Activated CD4-positive, alpha-beta T cell treated with anti-CD3 and anti-CD28 coated beads, Interleukin-2, Interleukin-4, amounts not matched to agents 100 ng/mL and 50 ng/mL, durations not matched to agents 16 hours and 8 hours (primary cell): Measurements from ENCODE around the gene CYRIA.

ENCODE experiments used
- DNase-seq: peaks from one replicate; pipeline ENCODE4 v3.0.0-alpha.2; 2020; ENCODE audit warnings: low spot score

The CYRIA gene

GRCh38 chr2:16629044-16629443, 36.6 kb downstream of the CYRIA start:
- no peak for DNase-seq

DNA sequence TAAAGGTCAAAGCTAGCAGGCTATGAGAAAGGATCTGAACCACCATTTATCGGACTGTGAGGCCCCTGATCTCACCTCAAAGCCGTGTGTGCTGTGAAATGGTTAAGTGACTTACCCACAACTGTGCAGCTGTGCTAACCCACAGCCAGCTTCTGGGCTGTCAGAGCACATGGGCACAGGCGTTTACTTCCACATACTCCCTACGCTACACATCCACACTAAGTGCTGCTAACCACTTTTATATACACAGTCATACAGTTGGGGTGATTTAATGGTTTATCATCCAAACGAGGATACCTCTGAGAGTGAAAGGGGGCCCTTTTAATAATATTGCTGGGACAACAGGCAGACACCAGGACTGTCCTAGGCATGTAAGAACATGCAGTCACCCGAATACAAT, 37.3 kb downstream of the CYRIA start:
- no peak for DNase-seq

- DNase-seq, result no peak
Measured at GRCh38 chr2:16626997-16627605, 38.5 kb downstream of the CYRIA start.

GRCh38 chr2:16626497-16626896, 39.1 kb downstream of the CYRIA start:
- DNase-seq, result no peak

- no peak for DNase-seq
Measured at GRCh38 chr2:16625759-16626158, 39.9 kb downstream of the CYRIA start.

DNA sequence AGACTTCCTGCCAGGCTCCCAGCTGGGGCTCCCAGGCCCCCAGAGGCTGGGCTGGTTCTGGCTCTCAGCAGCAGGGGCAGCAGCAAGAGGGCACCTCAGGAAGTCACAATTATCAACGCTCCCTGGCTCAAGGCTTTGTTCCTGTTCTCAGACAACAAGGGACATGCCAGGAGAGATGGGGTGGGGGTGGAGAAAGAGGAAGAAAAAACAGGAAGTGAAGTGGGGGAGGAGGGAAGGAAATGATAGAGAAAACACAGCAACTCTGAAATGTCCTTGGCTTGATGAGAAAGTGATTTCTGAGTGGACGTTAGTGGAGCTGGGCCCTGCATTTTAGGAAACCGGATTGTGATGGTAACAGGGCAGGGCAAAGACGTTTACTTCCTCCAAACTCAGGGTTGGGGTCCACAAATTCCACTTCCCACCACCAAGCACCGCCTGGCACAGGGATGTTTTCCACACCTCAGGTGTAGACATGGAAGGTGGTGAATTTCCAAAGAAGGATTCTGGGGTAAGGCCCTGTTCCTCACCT, 40.4 kb downstream of the CYRIA start:
- DNase-seq, result no peak

- DNase-seq, result no peak
Measured at GRCh38 chr2:16624436-16624780, 41.2 kb downstream of the CYRIA start.

DNA sequence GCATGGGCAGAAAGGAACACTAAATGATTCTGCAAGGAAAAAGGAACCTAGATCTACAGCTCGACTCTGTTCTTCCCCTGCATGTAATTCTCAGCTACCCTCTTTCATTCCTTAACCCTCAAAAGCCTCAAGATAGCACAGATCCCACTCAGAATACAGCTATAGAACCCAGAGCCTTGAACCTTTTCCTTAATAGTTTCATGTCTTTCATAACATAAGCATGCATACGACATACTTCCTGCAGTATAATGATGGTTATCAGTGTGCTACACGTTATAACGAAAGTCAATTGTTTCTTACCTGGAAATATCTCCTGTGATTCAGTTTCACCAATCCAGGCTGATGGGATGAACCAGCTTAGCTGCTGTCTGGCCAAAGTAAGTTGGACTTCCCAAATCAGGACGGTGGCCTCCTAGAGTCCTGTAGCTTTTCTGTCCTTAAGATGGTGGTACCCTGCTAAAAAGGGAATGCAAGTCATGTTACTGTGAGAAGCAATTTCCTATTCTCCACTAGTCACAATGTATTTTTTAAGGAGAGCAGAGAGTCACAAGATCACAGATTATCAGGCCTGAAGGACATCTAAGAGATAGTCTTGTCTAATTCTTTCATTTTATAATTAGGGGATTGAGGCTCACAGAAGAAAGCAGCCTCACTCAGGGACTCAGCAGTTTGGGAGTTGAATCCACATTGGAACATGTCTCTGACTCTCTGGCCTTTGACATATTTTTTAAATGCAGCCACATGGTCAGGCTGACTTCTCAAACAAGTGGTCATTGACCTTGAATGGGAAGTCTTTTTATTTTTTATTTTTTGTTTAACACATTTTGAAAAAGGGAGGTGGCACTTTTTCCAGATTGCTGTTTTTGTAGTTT, 41.8 kb downstream of the CYRIA start:
- DNase-seq, result peak; percentile 5

DNA sequence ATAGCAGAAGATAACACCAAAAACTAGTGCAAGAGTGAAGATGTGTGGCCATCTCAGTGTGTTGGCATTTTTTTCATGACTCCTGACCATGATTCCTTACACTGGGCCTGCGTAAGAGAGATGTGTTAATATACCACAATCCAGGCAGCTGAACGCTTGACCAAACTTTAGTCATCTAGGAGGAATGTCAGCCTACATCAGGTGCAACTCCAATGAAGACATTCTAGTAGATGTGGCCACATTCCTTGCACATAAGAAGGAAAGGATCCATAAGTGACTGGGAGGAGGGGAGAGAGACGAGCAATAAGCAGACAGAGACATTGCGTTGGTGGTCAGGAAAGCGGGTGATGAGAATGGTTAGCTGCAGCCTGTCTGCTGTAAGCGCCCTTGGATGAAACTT, 42.6 kb downstream of the CYRIA start:
- DNase-seq, result no peak

DNA sequence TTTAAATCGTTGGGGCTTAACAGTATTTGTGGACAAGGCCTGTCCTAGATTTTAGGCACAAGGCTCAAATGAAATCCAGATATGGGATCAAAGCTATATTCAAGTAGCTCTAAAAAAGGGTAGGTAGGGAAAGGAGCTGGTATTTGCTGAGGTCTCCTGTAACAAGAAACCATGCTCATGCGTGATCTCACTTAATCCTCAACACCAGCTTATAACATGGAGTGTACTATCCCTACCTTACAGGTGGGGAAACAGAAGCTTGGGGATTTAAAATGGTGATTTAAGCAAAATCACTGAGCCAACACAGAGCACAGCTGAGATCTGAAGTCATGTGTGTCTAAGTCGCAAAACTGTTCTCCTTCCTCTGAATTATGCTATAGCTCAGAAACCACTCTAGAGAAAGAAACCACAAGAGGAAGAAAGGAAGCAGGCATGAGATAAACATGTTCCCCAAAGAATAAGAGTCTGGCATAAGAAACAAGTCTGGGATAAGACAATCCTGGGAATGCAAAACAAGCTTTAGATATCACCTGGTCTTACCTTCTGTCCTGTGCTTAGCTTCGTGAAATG, 43.1 kb downstream of the CYRIA start:
- DNase-seq, result no peak

DNA sequence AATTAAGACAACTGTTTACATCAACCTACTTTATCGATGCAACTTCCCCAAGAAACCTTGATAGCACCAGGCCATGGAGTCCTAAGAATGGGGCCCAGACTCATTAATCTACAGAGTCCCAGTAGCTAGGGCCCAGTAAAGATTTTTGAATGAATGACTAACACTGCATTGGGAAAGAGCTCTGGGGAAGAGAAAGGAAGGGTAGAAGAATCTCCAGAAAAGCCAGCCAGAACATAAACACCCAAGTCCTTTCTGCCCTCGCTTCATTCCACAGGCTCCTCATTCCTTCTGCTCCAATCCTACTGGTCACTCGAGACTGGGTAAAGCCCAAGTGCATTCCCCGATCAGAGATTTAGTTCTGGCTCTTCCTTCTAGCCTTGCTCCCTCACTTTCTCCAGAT, 44.3 kb downstream of the CYRIA start:
- DNase-seq, result no peak

DNA sequence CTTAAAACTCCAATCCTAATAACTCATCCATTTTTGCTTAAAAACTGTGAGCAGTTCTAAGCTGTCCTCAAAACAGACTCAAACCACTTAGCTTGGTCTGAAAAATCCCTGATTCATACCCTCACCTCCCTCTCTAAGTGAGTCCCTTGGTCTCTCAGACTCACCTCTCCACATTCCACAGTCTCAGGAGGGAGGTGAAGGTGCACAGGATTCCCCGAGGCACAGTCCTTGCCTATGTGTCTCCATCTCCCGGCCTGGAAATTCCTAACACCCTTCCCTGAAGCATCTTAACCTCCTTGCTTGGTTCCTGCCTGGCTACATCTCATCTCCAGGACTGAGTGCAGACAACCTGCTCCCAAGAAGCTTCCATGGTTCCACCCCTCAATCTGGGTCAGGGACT, 45.0 kb downstream of the CYRIA start:
- DNase-seq, result no peak

DNA sequence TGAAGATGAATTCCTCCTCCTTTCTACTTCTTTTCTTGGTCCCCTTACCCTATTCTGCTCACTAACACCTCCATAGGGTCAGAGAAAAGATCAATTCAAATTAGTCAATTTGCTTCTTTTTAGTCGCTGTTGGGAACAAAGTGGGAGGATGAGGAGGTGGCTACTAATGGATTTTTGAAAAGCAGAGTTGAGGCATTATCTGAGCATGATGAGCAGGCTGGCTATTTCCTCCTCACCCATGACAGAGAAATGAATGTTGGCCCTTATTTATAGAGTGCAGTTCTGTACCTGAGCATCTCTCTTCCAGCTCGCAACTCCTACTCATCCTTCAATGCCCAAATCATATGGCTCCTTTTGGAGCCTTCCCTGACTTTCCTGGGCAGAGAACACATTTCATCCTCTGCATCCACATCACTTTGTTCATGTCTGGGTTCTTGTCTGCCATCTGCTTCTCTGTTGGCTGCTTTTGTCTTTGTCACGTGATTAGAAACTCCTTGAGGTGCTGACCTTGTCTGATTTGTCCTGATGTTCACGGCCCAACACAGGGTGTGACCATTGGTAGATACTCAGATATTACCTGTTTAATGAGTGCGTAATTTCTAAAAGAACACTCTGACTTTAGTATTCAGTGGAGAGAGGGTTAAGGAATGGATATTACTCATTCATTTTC, 45.9 kb downstream of the CYRIA start:
- DNase-seq, result no peak

- DNase-seq, result no peak
Measured at GRCh38 chr2:16617282-16618266, 48.1 kb downstream of the CYRIA start.
